Hepatocyte (in vitro differentiated cells): Measurements from ENCODE around the gene SLC2A11. TPM values are rescaled to one million over a fixed set of nuclear protein-coding genes. Genes with fewer than 3 reads are reported as not detected.

Source experiments
- DNase-seq: peaks from one replicate; pipeline ENCODE4 v3.0.0-alpha.2; 2016; ENCODE audit warnings: low spot score
- H2AFZ ChIP-seq: fragments of 200-600 bp; sonication (generic); 2 replicates; pipeline ENCODE4 v1.6.0; 2016; ENCODE audit warnings: antibody characterized with exemption, mild to moderate bottlenecking
- H3K27ac ChIP-seq: fragments of 200-600 bp; sonication (generic); 2 replicates; pipeline ENCODE4 v1.5.1; 2016; ENCODE audit warnings: mild to moderate bottlenecking
- H3K27me3 ChIP-seq: fragments of 200-600 bp; sonication (generic); 2 replicates; pipeline ENCODE4 v1.6.1; 2016
- H3K36me3 ChIP-seq: fragments of 200-600 bp; sonication (generic); replicated peaks from 2 replicates; pipeline ENCODE4 v1.5.1; 2016; ENCODE audit warnings: low read depth; ENCODE audit not compliant: insufficient read depth
- H3K4me1 ChIP-seq: fragments of 200-600 bp; sonication (generic); 2 replicates; pipeline ENCODE4 v1.5.1; 2016; ENCODE audit warnings: mild to moderate bottlenecking, moderate library complexity; ENCODE audit not compliant: insufficient read depth
- H3K4me2 ChIP-seq: fragments of 200-600 bp; sonication (generic); 2 replicates; pipeline ENCODE4 v1.6.0; 2016
- H3K4me3 ChIP-seq: fragments of 200-600 bp; sonication (generic); 2 replicates; pipeline ENCODE4 v1.5.1; 2016; ENCODE audit warnings: mild to moderate bottlenecking
- H3K79me2 ChIP-seq: fragments of 200-600 bp; sonication (generic); 2 replicates; pipeline ENCODE4 v1.6.0; 2017; ENCODE audit warnings: mild to moderate bottlenecking
- H3K9me2 ChIP-seq: fragments of 200-600 bp; sonication (generic); replicated peaks from 2 replicates; pipeline ENCODE4 v1.6.0; 2017; ENCODE audit warnings: mild to moderate bottlenecking; ENCODE audit not compliant: insufficient read depth
- H3K9me3 ChIP-seq: fragments of 200-600 bp; sonication (generic); 2 replicates; pipeline ENCODE4 v1.5.1; 2016; ENCODE audit warnings: low read depth, mild to moderate bottlenecking
- H4K20me1 ChIP-seq: fragments of 200-600 bp; sonication (generic); 2 replicates; pipeline ENCODE4 v1.6.0; 2016; ENCODE audit warnings: mild to moderate bottlenecking; ENCODE audit not compliant: insufficient read depth, poor library complexity, severe bottlenecking
- EZH2 ChIP-seq: fragments of 200-600 bp; sonication (generic); IDR thresholded peaks from 2 replicates; pipeline ENCODE4 v1.6.1; 2016; ENCODE audit warnings: antibody characterized with exemption, mild to moderate bottlenecking, borderline replicate concordance
- EZH2phosphoT487 ChIP-seq: fragments of 200-600 bp; sonication (generic); IDR thresholded peaks from one replicate; pipeline ENCODE4 v1.6.1; 2018; ENCODE audit warnings: antibody characterized with exemption, mild to moderate bottlenecking, low read depth, moderate library complexity; ENCODE audit not compliant: unreplicated experiment, severe bottlenecking
- WGBS: methylation state at CpG from one replicate; pipeline ENCODE4 v1.1.6; 2016; ENCODE audit warnings: low lambda C conversion rate; ENCODE audit errors: missing lambda C conversion rate; 5-methylcytosine and 5-hydroxymethylcytosine counted together
- polyA plus RNA-seq: library from polyadenylated mRNA; unstranded; fragments of >200 nt; fragmentation: Nextera tagmentation; extraction: Ambion mirVana; gene quantifications from 2 replicates; pipeline ENCODE4 v1.2.1, GENCODE V29; 2016
- total RNA-seq: library from RNA; depleted of rRNA; stranded (reverse); fragments of >200 nt; gene quantifications from 2 replicates; pipeline ENCODE4 v1.2.3, GENCODE V29; 2014
- TF ChIP-seq, protein P1 (sequence below): fragments of 200-600 bp; sonication (generic); IDR thresholded peaks from 2 replicates; pipeline ENCODE4 v1.5.1; 2016; ENCODE audit warnings: antibody characterized with exemption, mild to moderate bottlenecking; ENCODE audit not compliant: poor library complexity

The SLC2A11 gene
- total and polyA plus RNA-seq, 2 experiments from 2014 or later = 15.0 TPM

DNA sequence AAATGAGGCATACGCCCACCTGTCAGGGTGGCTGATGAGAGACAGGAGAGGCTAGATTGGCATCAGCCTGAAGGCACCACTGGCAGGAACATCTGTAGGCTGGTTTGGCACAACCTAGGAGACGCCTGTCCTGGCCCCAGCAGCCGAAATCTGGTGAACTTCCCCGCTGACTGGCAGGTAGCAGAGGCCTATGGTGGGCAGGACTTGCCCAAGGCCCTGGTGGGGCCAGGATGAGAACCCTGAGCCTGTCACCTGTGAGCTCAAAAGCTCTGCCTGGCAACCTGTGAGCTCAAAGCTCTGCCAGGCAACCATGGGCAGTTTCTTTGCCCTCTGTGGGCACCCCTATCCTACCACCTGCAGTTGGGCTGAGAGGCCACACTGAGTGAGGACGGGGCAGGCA is 21.4 kb upstream of the SLC2A11 start:
- no peak overlapping the region for H3K4me3 ChIP-seq
- H3K9me3 ChIP-seq = no peaks in the 10 kb centered on the region
- TF ChIP-seq, protein P1, sequence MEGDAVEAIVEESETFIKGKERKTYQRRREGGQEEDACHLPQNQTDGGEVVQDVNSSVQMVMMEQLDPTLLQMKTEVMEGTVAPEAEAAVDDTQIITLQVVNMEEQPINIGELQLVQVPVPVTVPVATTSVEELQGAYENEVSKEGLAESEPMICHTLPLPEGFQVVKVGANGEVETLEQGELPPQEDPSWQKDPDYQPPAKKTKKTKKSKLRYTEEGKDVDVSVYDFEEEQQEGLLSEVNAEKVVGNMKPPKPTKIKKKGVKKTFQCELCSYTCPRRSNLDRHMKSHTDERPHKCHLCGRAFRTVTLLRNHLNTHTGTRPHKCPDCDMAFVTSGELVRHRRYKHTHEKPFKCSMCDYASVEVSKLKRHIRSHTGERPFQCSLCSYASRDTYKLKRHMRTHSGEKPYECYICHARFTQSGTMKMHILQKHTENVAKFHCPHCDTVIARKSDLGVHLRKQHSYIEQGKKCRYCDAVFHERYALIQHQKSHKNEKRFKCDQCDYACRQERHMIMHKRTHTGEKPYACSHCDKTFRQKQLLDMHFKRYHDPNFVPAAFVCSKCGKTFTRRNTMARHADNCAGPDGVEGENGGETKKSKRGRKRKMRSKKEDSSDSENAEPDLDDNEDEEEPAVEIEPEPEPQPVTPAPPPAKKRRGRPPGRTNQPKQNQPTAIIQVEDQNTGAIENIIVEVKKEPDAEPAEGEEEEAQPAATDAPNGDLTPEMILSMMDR = no peak
- no peak for TF ChIP-seq EZH2phosphoT487
- no peak for TF ChIP-seq EZH2
- WGBS = 83% methylated on average over 5 of the region's 5 CpGs
- peaks cover 11% of the 10 kb centered on the region for H3K4me1 ChIP-seq
- no peak overlapping the region for H2AFZ ChIP-seq
- DNase-seq = no peak
- H3K9me2 ChIP-seq = no peaks in the 10 kb centered on the region
- no peak overlapping the region for H3K27ac ChIP-seq
- H3K79me2 ChIP-seq = peaks cover 6% of the 10 kb centered on the region
- peaks cover 2% of the 10 kb centered on the region for H4K20me1 ChIP-seq
- no peaks in the 10 kb centered on the region for H3K36me3 ChIP-seq
- H3K4me2 ChIP-seq = no peak overlapping the region
- no peaks in the 10 kb centered on the region for H3K27me3 ChIP-seq

DNA sequence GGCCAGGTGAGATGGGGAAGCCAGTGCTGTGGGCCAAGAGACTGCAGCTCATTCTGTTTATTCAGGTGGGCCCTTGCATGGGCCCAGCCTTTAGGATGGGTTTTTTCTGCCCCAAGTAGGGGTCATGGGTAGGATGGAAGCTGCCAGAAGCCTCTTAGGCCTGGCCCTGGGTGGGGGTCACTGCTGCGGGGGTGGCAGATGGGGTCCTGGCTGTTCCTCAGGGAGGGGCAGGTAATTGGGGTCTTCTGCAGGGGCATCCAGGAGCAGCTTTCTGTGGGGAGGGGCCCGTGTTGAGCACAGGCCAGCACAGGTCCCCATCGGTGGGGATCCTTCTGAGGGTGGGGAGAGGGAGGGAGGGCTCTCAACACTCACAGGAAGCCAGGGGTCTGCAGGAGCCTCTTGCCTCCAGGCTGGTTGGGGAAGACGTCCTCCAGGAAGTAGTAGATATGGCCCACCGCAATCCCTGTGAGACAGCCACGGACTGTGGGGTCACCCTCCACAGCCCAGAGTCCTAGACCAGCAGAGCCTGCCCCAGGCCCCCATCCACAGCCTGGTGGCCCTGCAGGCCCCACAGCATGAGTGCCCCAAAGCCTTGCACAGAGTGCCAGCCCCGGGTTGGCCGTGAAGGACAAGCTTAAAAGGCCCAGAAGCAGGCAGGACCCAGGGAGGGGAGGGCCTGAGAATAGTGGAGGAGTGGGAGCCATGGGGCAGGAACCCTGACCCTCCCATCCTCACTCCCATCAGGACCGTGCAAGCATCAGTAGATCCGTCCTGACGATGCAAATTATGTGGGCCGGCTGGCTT is 20.8 kb upstream of the SLC2A11 start:
- H3K27ac ChIP-seq = no peak overlapping the region
- no peaks in the 10 kb centered on the region for H3K36me3 ChIP-seq
- DNase-seq = no peak
- H3K9me2 ChIP-seq = no peaks in the 10 kb centered on the region
- H3K27me3 ChIP-seq = no peaks in the 10 kb centered on the region
- H2AFZ ChIP-seq = no peak overlapping the region
- TF ChIP-seq EZH2 = no peak
- TF ChIP-seq, protein P1 = no peak
- no peak for TF ChIP-seq EZH2phosphoT487
- 84% methylated on average over 9 of the region's 12 CpGs for WGBS
- H4K20me1 ChIP-seq = no peaks in the 10 kb centered on the region
- H3K79me2 ChIP-seq = no peaks in the 10 kb centered on the region
- H3K4me2 ChIP-seq = no peak overlapping the region
- H3K4me3 ChIP-seq = no peak overlapping the region
- H3K9me3 ChIP-seq = no peaks in the 10 kb centered on the region
- H3K4me1 ChIP-seq = peaks cover 17% of the 10 kb centered on the region

DNA sequence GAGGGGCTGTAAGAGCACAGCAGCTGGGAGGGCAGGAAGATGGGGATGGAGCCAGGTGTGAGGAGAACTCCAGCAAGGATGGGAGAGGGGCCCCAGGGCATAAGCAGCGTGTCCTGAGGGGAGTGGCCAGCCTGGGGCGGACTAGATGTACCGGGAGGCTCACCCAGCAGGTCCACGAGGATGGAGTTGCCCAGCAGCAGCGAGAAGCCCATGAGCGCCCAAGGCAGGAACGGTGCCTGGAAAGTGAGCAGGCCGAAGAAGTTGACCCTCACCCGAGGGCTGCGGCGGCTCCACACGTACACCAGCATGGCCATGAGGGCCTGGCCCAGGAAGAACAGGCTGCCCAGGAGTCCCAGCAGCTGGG is 20.2 kb upstream of the SLC2A11 start:
- Histone ChIP-seq H3K4me3 (no peak overlapping the region), H3K4me1 (peaks cover 21% of the 10 kb centered on the region), H3K79me2 (no peaks in the 10 kb centered on the region), H3K36me3 (no peaks in the 10 kb centered on the region), H4K20me1 (no peaks in the 10 kb centered on the region), H3K9me3 (no peaks in the 10 kb centered on the region), H3K27me3 (no peaks in the 10 kb centered on the region), H3K4me2 (no peak overlapping the region), H3K27ac (no peak overlapping the region), H2AFZ (no peak overlapping the region), H3K9me2 (no peaks in the 10 kb centered on the region)
- 88% methylated on average over 12 of the region's 12 CpGs for WGBS
- DNase-seq = no peak
- TF ChIP-seq, protein P1 = no peak
- TF ChIP-seq EZH2 = no peak
- TF ChIP-seq EZH2phosphoT487 = no peak
